IPS DF 4.7 (cell line): ENCODE results near the gene NMT1.

Experiments used
- DNase-seq: peaks from one replicate; pipeline ENCODE4 v3.0.0-alpha.2; 2013; ENCODE audit warnings: low spot score; ENCODE audit errors: extremely low read depth

NMT1 gene

DNA sequence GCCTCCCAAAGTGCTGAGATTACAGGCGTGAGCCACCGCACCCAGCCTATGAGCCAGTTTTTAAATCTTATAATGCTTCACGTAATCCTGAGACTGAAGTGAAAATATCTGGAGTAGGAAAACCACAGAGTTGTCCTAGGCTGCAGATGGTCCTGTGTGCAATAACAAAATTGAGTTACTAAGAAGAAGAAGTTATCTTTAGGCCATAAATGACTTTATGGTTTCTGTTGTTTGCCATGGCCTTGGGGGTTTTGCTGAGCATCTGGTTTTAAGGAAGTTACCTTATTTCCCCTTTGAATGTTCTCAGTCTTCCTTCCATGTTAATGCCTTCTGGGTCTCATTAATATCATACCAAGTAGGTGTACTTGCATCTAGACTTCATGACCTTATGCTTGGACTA is 16.5 kb downstream of the NMT1 start:
- no peak for DNase-seq

- no peak for DNase-seq
These were observed 20.1 kb downstream of the NMT1 start for GRCh38 chr17:45081047-45081703.

DNA sequence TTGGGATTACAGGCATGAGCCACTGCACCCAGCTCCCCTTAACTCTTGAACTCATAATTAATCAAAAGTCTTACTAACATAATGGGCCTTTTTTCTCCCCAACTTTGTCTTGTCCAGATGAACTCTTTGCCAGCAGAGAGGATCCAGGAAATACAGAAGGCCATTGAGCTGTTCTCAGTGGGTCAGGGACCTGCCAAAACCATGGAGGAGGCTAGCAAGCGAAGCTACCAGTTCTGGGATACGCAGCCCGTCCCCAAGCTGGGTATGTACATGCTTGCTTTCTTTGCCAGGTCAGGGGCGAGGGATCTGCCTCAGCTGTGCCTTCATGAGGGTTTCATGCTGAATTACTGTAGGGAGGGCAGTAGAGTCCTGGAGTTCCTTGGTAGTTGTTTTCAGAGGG is 25.3 kb downstream of the NMT1 start:
- no peak for DNase-seq

DNA sequence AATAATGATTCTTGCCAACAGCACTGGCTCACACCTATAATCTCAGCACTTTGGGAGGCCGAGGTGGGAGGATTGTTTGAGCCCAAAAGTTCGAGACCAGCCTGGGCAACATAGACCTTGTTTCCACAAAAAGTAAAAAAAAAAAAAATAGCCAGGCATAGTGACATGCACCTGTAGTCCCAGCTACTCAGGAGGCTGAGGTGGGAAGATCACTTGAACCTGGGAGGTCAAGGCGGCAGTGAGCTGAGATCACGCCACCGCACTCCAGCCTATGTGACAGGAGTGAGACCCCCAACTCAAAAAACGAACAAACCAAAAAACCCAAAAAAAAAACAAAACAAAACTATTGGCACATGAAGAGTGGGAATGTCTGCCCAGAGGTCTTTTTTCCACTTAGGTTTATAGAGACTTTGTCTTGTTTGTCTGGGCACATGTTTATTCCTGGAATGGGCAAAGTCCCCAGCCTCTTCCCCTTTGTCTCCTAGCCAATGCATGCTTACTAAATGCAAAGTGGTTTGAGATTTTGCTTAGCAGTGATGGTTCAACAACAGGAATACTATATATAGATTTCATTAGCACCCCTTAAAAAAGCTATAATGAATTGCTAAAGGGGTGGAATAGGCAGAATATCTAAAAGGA is 25.9 kb downstream of the NMT1 start:
- DNase-seq: no peak

DNA sequence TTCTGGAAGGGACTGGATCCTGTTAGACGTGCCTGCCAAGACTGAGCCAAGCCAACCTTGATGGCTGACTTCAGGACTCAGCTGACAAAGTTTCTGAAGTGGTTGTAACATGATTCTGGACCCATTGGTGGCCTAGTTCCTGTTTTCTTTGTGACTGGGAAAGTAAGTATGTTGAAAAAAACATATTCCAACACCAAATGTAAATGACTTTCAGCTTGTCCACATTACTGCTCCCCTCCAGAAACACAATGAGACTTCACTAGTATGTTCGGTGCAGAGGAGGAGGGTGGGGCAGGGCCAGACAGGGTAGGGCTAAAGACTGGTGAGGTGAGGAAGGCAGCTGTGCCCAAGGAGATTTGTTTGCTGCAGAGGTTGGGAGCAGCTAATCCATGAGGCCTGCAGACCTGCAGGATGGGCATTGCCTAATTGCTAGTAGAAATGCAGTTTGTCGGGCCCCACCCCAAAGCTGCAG is 26.4 kb downstream of the NMT1 start:
- no peak for DNase-seq

DNA sequence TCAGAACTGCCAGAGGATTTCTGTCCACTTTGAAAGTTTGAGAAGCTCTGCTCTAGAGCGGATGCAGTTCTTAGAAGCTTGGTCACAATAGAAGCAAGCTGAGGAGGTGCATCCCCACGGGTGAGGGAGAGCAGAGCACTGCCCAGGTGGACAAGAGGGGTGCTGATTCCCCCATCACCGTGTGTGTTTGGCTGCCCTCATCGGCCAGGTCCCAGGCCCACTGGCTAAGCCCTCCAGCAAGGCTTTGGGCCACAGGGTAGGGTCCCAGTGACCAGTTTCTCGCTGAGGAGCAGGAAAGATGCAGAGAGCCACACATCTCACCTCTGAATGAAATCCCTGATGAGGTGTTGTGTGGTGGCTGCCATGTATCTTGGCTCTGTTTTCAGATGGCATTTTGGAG is 26.9 kb downstream of the NMT1 start:
- DNase-seq: no peak

DNA sequence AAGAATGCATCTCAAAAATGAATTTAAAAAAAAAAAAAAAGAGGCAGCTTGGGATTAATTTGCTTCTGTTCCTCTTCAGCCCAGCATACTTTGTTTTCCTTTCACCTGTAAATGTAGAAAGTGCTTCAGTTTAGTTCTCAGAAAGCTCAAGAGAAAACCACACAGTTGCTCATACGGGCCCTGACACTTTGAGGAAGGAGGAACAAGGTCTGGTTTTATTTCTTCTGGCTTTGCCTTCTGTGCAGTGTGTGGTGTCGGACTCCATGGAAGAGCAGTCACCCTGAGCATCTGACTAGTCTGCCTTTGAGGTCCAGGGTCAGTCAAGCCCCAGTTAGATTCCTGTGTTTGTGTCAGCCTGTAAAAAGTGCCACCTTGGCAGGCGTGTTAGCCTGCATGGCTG is 27.6 kb downstream of the NMT1 start:
- DNase-seq: no peak

GRCh38 chr17:45090711-45091110 is 29.6 kb downstream of the NMT1 start:
- DNase-seq: no peak

- no peak for DNase-seq
These were observed 30.8 kb downstream of the NMT1 start for GRCh38 chr17:45091778-45092425.

GRCh38 chr17:45092911-45093430 is 31.9 kb downstream of the NMT1 start:
- DNase-seq: no peak

GRCh38 chr17:45093444-45094110 is 32.5 kb downstream of the NMT1 start:
- DNase-seq: no peak

DNA sequence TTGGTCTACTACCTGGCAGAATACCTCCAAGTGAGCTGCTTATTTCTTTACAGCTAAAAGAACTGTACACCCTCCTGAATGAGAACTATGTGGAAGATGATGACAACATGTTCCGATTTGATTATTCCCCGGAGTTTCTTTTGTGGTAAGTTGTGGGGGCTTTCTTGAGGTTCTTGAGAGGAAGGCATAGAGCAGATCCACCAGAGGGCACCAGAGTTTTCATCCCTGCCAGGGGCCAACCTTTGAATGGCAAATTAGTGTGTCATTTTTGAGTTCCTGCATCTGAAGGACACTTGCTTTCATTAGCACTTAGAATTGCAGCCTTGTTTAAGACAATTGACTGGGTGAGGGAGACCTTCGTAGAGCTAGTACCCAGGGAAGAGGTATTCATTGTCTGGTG is 35.0 kb downstream of the NMT1 start:
- DNase-seq: no peak

DNA sequence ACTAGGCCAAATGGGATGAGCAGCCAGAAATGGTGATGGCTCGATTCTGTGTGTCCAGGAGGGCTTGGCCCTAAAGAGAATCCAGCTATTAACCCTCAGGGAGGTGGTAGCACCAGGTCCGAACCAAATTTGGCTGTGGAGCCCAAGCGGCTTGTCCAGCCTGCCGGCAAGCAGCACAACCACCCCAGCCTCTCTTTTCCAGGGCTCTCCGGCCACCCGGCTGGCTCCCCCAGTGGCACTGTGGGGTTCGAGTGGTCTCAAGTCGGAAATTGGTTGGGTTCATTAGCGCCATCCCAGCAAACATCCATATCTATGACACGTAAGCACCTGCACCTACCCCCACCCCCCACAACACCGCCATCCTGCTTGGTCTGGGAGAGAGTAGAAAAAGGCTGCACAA is 35.8 kb downstream of the NMT1 start:
- DNase-seq: no peak

- no peak for DNase-seq
These were observed 37.2 kb downstream of the NMT1 start for GRCh38 chr17:45098081-45098868.

- DNase-seq: peak; percentile 62
These were observed 37.9 kb downstream of the NMT1 start for GRCh38 chr17:45098869-45099616.

- DNase-seq: no peak
These were observed 40.4 kb downstream of the NMT1 start for GRCh38 chr17:45101546-45101882.

- DNase-seq: no peak
These were observed 41.0 kb downstream of the NMT1 start for GRCh38 chr17:45101883-45102811.

- no peak for DNase-seq
These were observed 41.7 kb downstream of the NMT1 start for GRCh38 chr17:45102856-45103255.

DNA sequence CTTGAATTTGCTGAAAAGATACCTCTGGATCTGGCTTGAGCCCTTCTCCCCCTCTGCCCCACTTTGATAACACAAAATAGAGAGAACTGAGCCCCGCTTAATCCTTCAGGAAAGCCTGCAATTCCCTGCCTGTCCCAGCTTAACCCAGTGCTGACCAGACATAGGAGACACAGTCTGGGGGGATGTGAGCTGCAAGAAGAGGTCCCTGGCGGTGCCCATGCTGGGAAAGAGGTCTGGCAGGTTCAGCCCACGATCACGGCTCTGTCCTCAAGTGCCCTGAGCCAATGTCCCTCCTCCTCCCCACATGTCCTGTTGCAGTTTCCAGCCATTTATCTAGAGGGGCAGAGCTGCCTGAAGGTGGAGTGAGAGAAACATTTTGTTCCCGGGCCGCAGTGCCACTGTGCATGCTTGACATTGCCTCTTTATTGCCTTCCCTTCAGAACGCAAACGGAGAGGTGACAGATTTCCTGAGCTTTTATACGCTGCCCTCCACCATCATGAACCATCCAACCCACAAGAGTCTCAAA is 42.2 kb downstream of the NMT1 start:
- DNase-seq: no peak
